ENCODE measurements around the gene KRTAP5-11. TPM values are rescaled to one million over a fixed set of nuclear protein-coding genes. Genes with fewer than 3 reads are reported as not detected.
"Not testable (repeated sequence)": the region's sequence is repeated elsewhere in the genome, so short reads cannot be mapped to it uniquely, and the experiment has no call there.

KRTAP5-11 gene
- polyA plus RNA-seq (2013) = 0.08 TPM

- Histone ChIP-seq H3K36me3 (ENCODE audit: control insufficient read depth in 4 of 4, insufficient read depth in 4 of 4, low read length in 3 of 4) (no peaks in the 10 kb centered on the region), H3K4me3 (ENCODE audit: control insufficient read depth in 1 of 7, extremely low read depth in 1 of 7, insufficient read depth in 4 of 7, low read depth in 2 of 7, low read length in 6 of 7) (no peak within 1 kb of the TSS), H3K4me1 (ENCODE audit: control extremely low read depth in 1 of 4, control insufficient read depth in 4 of 4, insufficient read depth in 4 of 4, low read length in 3 of 4) (peaks cover 0 to 15% (median 3%) of the 10 kb centered on the region in 4 experiments), H3K27ac (ENCODE audit: insufficient read depth in 1 of 2, low read depth in 1 of 2, low read length in 2 of 2, poor library complexity in 1 of 2, severe bottlenecking in 2 of 2) (no peak within 1 kb of the TSS), H3K9me3 (ENCODE audit: control extremely low read depth in 1 of 5, control insufficient read depth in 4 of 5, insufficient read depth in 2 of 5, low read depth in 1 of 5, low read length in 4 of 5) (no peaks in the 10 kb centered on the region), H3K27me3 (replicated peaks in 2 of 5; ENCODE audit: control insufficient read depth in 4 of 5, insufficient read depth in 5 of 5, low read length in 4 of 5) (no peaks in the 10 kb centered on the region)
- no peak for DNase-seq
- ChIA-PET POLR2A (no interaction called here), CTCF (interaction anchor here (1.1 to 1.6 kb wide), 2 partner anchors 9 to 19 kb away, joined by 4 to 5 read pairs; no protein-coding TSS in a partner anchor)
- 92% methylated on average over 2 of the region's 3 CpGs for WGBS (ENCODE audit: insufficient coverage)
These were observed at the start of gene KRTAP5-11 for GRCh38 chr11:71582309-71582895. TSS of gene KRTAP5-11 (minus strand) at chr11:71582875. CDS start at chr11:71582837, 38 bp downstream.

- 100% methylated on average over 14 of the region's 18 CpGs for WGBS (ENCODE audit: insufficient coverage)
- H3K27ac ChIP-seq (ENCODE audit: insufficient read depth in 1 of 2, low read depth in 1 of 2, low read length in 2 of 2, poor library complexity in 1 of 2, severe bottlenecking in 2 of 2); H3K4me3 ChIP-seq (ENCODE audit: control insufficient read depth in 1 of 7, extremely low read depth in 1 of 7, insufficient read depth in 4 of 7, low read depth in 2 of 7, low read length in 6 of 7); DNase-seq; H3K4me1 ChIP-seq (ENCODE audit: control extremely low read depth in 1 of 4, control insufficient read depth in 4 of 4, insufficient read depth in 4 of 4, low read length in 3 of 4); H3K9me3 ChIP-seq (ENCODE audit: control extremely low read depth in 1 of 5, control insufficient read depth in 4 of 5, insufficient read depth in 2 of 5, low read depth in 1 of 5, low read length in 4 of 5); POLR2A ChIA-PET; H3K36me3 ChIP-seq (ENCODE audit: control insufficient read depth in 4 of 4, insufficient read depth in 4 of 4, low read length in 3 of 4); H3K27me3 ChIP-seq (replicated peaks in 2 of 5; ENCODE audit: control insufficient read depth in 4 of 5, insufficient read depth in 5 of 5, low read length in 4 of 5): not testable (repeated sequence)
- CTCF ChIA-PET = interaction anchor here (1.1 kb wide), 1 partner anchor 68 kb away, joined by 3 read pairs; no protein-coding TSS in a partner anchor
These were observed 48.9 kb upstream of the KRTAP5-11 start for GRCh38 chr11:71631551-71631950.

GRCh38 chr11:71630071-71630470 lies 47.4 kb upstream of the KRTAP5-11 start:
- H3K36me3 ChIP-seq (ENCODE audit: control insufficient read depth in 4 of 4, insufficient read depth in 4 of 4, low read length in 3 of 4); H3K9me3 ChIP-seq (ENCODE audit: control extremely low read depth in 1 of 5, control insufficient read depth in 4 of 5, insufficient read depth in 2 of 5, low read depth in 1 of 5, low read length in 4 of 5); POLR2A ChIA-PET; H3K4me3 ChIP-seq (ENCODE audit: control insufficient read depth in 1 of 7, extremely low read depth in 1 of 7, insufficient read depth in 4 of 7, low read depth in 2 of 7, low read length in 6 of 7); CTCF ChIA-PET; H3K27ac ChIP-seq (ENCODE audit: insufficient read depth in 1 of 2, low read depth in 1 of 2, low read length in 2 of 2, poor library complexity in 1 of 2, severe bottlenecking in 2 of 2); H3K27me3 ChIP-seq (replicated peaks in 2 of 5; ENCODE audit: control insufficient read depth in 4 of 5, insufficient read depth in 5 of 5, low read length in 4 of 5); H3K4me1 ChIP-seq (ENCODE audit: control extremely low read depth in 1 of 4, control insufficient read depth in 4 of 4, insufficient read depth in 4 of 4, low read length in 3 of 4): not testable (repeated sequence)
- peak in 1 of 3 donors; percentile 15 for DNase-seq
- WGBS (ENCODE audit: insufficient coverage) = no CpG with 5 or more reads among the region's 1 CpG

- H3K36me3 ChIP-seq (ENCODE audit: control insufficient read depth in 4 of 4, insufficient read depth in 4 of 4, low read length in 3 of 4); POLR2A ChIA-PET; H3K9me3 ChIP-seq (ENCODE audit: control extremely low read depth in 1 of 5, control insufficient read depth in 4 of 5, insufficient read depth in 2 of 5, low read depth in 1 of 5, low read length in 4 of 5); DNase-seq; CTCF ChIA-PET; H3K27ac ChIP-seq (ENCODE audit: insufficient read depth in 1 of 2, low read depth in 1 of 2, low read length in 2 of 2, poor library complexity in 1 of 2, severe bottlenecking in 2 of 2); H3K27me3 ChIP-seq (replicated peaks in 2 of 5; ENCODE audit: control insufficient read depth in 4 of 5, insufficient read depth in 5 of 5, low read length in 4 of 5); H3K4me3 ChIP-seq (ENCODE audit: control insufficient read depth in 1 of 7, extremely low read depth in 1 of 7, insufficient read depth in 4 of 7, low read depth in 2 of 7, low read length in 6 of 7); H3K4me1 ChIP-seq (ENCODE audit: control extremely low read depth in 1 of 4, control insufficient read depth in 4 of 4, insufficient read depth in 4 of 4, low read length in 3 of 4): not testable (repeated sequence)
- 98% methylated on average over 20 of the region's 21 CpGs for WGBS (ENCODE audit: insufficient coverage)
These were observed 46.3 kb upstream of the KRTAP5-11 start for GRCh38 chr11:71628943-71629342.

GRCh38 chr11:71623226-71623625 lies 40.6 kb upstream of the KRTAP5-11 start:
- H3K27ac ChIP-seq (ENCODE audit: insufficient read depth in 1 of 2, low read depth in 1 of 2, low read length in 2 of 2, poor library complexity in 1 of 2, severe bottlenecking in 2 of 2); H3K27me3 ChIP-seq (replicated peaks in 2 of 5; ENCODE audit: control insufficient read depth in 4 of 5, insufficient read depth in 5 of 5, low read length in 4 of 5); H3K9me3 ChIP-seq (ENCODE audit: control extremely low read depth in 1 of 5, control insufficient read depth in 4 of 5, insufficient read depth in 2 of 5, low read depth in 1 of 5, low read length in 4 of 5); H3K4me3 ChIP-seq (ENCODE audit: control insufficient read depth in 1 of 7, extremely low read depth in 1 of 7, insufficient read depth in 4 of 7, low read depth in 2 of 7, low read length in 6 of 7); POLR2A ChIA-PET; H3K4me1 ChIP-seq (ENCODE audit: control extremely low read depth in 1 of 4, control insufficient read depth in 4 of 4, insufficient read depth in 4 of 4, low read length in 3 of 4); H3K36me3 ChIP-seq (ENCODE audit: control insufficient read depth in 4 of 4, insufficient read depth in 4 of 4, low read length in 3 of 4); CTCF ChIA-PET; DNase-seq: not testable (repeated sequence)
- 100% methylated on average over 5 of the region's 11 CpGs for WGBS (ENCODE audit: insufficient coverage)

GRCh38 chr11:71622561-71622960 lies 39.9 kb upstream of the KRTAP5-11 start:
- POLR2A ChIA-PET; DNase-seq; CTCF ChIA-PET; H3K4me3 ChIP-seq (ENCODE audit: control insufficient read depth in 1 of 7, extremely low read depth in 1 of 7, insufficient read depth in 4 of 7, low read depth in 2 of 7, low read length in 6 of 7); H3K9me3 ChIP-seq (ENCODE audit: control extremely low read depth in 1 of 5, control insufficient read depth in 4 of 5, insufficient read depth in 2 of 5, low read depth in 1 of 5, low read length in 4 of 5); H3K27ac ChIP-seq (ENCODE audit: insufficient read depth in 1 of 2, low read depth in 1 of 2, low read length in 2 of 2, poor library complexity in 1 of 2, severe bottlenecking in 2 of 2); H3K36me3 ChIP-seq (ENCODE audit: control insufficient read depth in 4 of 4, insufficient read depth in 4 of 4, low read length in 3 of 4); H3K4me1 ChIP-seq (ENCODE audit: control extremely low read depth in 1 of 4, control insufficient read depth in 4 of 4, insufficient read depth in 4 of 4, low read length in 3 of 4); H3K27me3 ChIP-seq (replicated peaks in 2 of 5; ENCODE audit: control insufficient read depth in 4 of 5, insufficient read depth in 5 of 5, low read length in 4 of 5): not testable (repeated sequence)
- 98% methylated on average over 11 of the region's 14 CpGs for WGBS (ENCODE audit: insufficient coverage)

GRCh38 chr11:71615003-71615402 lies 32.3 kb upstream of the KRTAP5-11 start:
- H3K27me3 ChIP-seq (replicated peaks in 2 of 5; ENCODE audit: control insufficient read depth in 4 of 5, insufficient read depth in 5 of 5, low read length in 4 of 5); POLR2A ChIA-PET; H3K36me3 ChIP-seq (ENCODE audit: control insufficient read depth in 4 of 4, insufficient read depth in 4 of 4, low read length in 3 of 4); H3K9me3 ChIP-seq (ENCODE audit: control extremely low read depth in 1 of 5, control insufficient read depth in 4 of 5, insufficient read depth in 2 of 5, low read depth in 1 of 5, low read length in 4 of 5); H3K27ac ChIP-seq (ENCODE audit: insufficient read depth in 1 of 2, low read depth in 1 of 2, low read length in 2 of 2, poor library complexity in 1 of 2, severe bottlenecking in 2 of 2); H3K4me1 ChIP-seq (ENCODE audit: control extremely low read depth in 1 of 4, control insufficient read depth in 4 of 4, insufficient read depth in 4 of 4, low read length in 3 of 4); H3K4me3 ChIP-seq (ENCODE audit: control insufficient read depth in 1 of 7, extremely low read depth in 1 of 7, insufficient read depth in 4 of 7, low read depth in 2 of 7, low read length in 6 of 7); DNase-seq; CTCF ChIA-PET: not testable (repeated sequence)
- 96% methylated on average over 8 of the region's 12 CpGs for WGBS (ENCODE audit: insufficient coverage)
